ENCODE results near the gene KCTD1.

DNA sequence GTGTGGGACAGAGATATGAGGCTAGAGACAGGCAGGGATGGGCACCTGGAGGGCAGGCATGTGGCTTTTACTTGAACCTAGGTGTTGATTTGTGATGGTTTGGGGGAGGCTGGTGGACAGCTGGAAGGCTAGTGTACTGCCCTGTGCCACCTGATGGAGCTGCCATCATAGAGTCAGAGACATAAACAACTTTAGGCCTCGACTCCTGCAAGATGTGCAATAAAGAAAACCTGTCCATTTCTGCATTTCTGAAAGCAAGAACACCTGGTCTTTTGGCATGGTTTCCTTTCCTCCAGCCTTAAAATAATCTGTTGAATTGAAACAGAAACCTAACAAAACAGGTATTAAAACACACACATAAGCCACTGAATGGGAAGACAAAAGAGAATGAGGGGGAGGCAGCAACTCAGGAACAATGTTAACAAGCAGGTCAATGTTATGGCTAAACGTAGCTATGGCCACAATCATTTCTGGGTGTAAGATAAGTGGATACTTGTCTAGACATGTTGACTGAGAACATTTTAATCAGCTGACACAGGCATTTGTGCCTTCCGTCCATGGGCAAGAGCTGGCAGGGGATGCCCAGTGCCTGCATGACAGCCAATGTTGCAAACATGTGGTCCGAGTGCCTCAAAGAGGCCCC is 87.8 kb downstream of the KCTD1 start:
- TF ChIP-seq CTCF (IDR thresholded peaks at IDR 0.05) (no peak), POLR2A (IDR thresholded peaks at IDR 0.05) (no peak)

Measured in ovary (tissue), 3 donors.